ENCODE measurements around the gene SCN4A.
"Not testable (repeated sequence)": the region's sequence is repeated elsewhere in the genome, so short reads cannot be mapped to it uniquely, and the experiment has no call there.

Gene SCN4A

DNA sequence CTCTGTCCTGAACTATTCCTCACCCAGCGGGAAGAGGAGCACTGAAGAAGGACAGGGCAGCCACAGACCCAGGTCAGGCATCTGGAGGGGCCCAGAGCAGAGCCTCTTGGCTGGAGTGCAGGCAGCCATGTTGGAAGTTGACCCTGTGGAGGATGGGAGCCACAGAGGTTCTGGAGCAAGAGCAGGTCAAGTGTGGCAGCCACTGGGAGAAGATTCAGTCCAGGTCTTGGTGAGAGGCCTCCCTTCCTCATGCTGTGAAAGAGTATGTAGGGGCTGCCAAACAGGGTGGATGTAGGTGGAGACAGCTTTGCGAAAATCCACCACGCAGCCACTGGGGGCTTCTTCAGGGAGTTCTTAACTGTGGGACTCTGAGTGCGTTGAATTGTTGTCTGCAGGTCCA, 40.0 kb downstream of the SCN4A start:
- no peak for DNase-seq

DNA sequence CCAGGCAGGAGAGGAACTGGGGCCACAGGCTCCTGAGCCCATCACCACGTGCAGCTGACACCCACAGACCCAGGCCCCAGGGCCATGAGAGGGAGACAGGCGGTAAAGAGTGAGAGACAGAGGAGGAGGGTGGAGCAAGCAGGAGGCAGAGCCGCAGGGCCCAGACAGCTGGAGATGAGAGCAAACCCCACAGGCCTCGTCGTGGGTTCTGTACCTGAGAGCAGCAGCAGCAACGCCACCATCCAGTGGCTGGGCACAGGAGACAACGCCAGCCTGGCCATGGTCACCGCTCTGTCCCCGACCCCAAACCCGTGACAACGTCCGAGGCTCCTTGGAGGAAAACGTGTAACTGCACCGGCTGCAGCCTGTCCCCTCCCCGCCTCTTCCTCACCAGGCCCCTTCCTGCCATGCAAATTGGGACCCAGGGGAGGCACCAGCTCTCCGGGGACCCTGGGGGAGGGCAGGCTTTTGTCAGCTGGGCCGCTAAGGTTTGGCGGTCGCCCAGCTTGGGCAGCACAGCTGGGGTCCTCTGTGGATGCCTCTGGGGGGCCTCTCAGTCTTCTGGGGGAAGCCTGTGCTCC, 40.6 kb downstream of the SCN4A start, which contains the start of gene CD79B:
Gene CD79B (minus strand): TSS at position 351 of the 581 bp plus-strand sequence. CDS start 70 bp downstream, at position 281.
- no peak for DNase-seq

DNA sequence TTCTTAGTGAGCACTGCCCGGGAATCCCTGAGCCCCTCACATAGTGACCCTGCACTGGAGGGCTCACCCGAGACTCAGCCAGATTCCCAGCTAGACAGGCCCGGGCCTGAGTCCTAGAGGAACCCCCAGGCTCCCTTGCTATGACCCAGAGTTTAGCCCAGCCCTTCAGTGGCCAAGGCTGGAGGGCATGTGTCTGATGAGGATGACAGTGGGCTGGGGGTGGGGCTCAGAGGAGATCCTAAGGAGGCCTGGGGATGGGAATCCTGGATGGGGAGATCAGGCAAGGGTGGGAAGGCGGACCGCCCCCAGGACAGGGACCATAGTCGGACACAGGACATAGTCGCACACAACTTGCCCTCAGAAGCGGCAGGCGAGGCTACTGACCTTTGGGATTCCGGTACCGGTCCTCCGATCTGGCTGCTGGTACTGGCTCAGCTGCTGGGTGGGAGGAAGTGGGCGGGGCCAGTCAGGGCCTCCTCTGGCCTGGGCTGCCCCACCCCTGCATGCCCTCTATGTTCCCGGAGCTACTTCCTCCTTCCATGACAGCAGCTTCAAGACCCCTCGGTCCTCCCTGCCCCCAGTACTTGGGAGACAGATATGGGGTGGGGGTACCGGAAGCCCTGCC, 41.7 kb downstream of the SCN4A start:
- peak; percentile 35 for DNase-seq

DNA sequence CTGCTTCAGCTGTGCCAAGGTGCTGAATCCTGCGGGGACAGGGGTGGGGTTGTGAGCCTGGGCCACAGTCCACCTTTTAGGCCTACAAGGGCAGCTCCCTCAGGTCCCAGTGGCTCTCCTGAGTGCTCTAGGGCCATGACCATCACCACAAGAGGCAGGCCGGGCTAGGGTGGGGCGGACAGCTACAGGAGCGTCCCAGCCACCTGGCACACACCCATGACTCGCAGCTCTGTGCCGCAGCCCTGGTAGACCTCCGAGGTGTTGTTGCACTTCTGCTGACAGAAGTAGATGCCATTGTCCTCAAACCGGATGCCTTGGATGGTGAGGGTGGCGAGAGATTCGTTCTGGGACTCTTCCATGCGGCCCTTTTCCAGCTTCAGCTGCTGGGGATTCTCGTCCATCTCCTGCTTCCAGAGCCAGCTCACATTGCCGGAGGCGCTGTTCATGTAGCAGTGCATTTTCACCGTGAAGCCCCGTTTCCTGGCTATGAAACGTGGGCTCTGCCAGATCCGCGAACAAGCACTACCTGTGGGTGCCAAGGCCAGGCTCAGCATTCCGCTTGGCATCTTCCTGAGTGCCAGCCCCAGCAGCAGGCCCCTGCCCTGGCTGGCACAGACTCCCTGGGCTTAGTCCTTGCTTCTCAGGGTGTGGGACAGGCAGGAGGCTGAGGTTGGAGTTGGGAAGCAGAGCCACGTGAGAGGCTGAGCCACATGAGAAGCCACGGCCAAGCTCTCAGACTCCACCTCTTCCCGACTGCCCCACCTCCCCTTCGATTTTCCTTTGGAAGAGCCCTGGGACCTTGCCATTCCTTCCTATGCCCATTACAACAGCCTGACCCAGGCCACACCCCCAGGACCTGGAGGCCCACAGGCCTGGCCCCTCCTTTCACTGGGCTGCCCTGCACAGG, 42.6 kb downstream of the SCN4A start:
- no peak for DNase-seq

DNA sequence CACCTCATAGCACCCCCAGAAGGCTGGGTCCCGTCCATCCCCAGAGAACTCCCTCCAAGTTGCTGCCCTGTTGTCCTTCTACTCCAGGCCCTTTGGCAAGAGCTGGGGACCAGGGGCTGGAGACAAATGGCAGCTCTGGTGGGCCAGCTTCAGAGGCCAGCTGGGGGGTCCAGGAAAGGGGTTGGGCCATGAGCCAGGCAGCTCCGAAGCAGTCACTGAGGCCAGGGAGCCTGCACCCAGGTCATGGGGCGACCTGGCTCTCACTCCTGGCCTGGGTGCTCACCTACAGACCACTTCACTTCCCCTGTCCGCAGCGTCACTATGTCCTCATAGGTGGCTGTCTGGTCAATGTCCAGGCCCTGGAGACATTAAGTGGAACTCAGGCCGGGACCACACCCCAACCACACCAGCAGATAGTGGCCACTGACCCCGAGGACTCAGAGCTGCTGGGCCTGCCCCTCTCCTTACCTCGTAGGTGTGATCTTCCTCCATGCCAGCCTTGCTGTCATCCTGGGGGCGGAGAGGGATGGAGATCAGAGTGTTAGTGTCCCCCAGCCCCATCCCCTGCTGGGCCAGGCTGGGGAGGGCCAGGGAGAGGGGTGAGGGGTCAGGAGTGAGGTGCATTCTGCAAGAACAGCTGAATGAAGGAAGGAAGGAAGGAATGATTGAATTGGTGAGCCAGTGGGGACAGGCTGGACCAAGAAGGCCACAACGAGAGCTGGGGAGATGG, 43.6 kb downstream of the SCN4A start:
- DNase-seq: no peak

DNA sequence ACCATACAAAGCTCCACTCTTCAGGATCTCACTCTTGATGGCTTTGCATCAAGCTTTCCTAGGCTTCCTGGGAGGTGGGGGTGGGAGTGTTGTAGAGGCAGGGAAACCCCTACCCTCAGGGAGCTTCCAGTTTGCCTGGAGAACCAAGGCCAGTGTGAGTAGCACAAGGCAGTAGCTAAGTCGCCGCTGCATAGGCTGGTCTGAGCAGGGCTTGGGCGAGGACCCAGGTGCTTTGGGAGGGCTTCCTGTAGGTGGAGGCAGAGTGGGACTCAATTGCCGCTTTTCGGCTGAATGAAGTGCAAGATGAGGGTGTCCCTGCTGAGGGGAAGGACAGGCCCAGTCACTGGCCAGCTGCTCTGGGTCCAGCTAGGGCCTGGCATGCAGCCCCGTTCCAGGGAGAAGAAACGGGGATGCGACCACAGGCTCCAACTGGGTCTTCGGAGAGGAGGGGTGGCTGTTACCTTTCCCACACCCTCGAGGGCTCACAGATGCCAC, 44.5 kb downstream of the SCN4A start:
- no peak for DNase-seq

DNA sequence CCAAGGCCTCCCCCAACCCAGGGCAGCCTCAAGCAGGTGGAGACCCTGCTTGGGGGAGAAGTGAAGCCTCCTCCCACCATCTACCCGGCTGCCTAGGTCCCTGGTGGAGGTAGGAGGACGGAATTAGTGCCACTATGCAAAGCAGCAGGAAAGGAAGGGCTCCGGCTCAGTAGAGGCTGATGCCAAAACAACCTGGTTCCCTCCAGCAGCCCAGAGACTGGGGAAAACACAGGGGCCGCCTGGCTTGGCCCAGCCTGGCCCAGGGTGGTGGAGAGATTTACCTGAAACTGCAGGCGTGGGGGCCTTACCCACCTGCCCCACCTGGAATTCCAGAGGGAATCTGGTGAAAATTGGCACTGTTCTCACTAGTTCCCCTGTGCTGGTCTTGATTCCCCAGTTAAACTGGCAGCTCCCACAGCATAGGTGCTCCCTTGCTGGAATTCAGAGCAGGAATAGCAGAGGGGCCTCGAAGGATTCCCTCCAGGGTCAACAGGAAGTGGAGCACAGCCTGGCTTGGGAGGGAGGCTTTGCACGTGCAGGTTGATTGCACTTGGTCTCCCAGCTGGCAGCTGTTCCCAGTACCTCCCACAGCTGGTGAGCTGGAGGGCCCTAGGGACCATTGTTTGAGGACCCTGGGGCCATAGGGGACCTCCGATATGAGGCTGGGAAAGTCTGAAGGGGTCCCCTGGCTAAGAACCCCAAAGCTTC, 45.1 kb downstream of the SCN4A start:
- no peak for DNase-seq

DNA sequence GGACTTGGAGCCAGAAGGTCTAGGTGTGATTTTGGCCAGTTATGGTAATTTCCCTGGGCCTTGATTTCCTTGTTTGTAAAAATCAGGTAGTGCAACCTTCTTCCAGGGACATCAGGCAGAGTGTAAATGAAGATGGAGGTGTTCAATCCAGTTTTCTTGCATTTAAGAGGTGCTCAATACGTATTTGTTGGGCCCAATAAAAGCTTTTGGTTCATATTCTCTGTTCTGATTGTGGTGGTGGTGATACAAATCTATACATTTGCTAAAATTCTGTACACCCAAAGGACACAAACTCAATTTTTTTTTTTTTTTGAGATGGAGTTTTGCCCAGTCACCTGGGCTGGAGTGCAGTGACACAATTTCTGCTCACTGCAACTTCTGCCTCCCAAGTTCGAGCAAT, 46.6 kb downstream of the SCN4A start:
- no peak for DNase-seq

DNA sequence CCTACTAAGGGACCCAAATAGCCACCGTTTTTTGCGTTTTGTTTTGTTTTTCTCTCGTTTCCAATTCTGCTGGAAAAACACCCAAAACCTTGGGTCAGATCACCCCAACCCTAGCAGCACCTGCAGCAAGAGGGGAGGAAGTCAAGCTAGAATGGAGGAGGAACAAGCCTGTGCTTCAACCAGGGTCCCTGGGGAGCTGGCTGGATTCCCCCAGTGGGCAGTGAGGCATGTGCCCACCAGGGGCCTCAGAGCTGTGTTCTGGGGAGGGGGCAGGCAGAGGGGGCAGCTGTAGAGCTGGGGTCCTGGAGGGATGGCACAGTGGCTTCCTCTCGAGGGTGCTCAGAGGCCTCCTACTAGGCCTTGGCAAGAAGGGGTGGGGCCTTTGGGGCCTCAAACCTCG, 47.1 kb downstream of the SCN4A start:
- DNase-seq: no peak

DNA sequence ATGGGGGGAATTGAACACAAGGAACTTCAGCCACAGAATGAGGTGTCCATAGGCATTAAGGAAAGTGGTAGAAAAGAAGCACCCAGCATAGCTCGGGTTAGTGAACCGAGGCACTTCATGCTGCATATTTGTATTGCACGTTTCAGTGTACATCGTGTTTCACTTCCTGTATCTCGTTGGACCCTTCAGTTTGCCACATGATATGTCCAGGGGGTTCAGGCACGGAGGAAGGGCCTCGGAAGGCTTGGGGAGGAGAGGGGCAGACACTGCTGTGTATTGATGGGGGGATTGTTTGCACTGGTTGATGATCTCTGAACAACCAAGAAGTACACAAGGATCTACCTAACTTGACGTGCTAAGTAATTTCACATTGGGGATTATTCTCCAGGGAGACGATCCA, 50.3 kb downstream of the SCN4A start:
- DNase-seq: not testable (repeated sequence)

DNA sequence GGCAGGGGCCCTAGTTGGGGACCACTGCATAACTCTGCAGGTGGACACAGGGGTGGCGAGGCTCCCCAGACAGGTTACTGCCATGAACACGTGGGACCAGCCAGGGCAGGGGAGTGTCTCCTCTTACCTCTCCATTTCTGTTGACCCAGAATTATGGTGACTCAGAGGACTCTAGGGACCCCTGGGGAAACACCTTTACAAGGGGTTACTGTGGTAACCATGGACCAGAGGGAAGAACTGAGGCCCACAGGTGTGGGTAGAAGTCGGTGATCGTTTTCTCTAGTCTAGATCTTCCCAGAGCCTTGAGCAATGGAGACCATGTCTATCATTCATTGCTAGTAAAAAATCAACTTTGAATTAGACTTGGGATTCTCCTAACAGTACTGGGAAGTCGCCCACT, 51.9 kb downstream of the SCN4A start:
- DNase-seq: not testable (repeated sequence)

DNA sequence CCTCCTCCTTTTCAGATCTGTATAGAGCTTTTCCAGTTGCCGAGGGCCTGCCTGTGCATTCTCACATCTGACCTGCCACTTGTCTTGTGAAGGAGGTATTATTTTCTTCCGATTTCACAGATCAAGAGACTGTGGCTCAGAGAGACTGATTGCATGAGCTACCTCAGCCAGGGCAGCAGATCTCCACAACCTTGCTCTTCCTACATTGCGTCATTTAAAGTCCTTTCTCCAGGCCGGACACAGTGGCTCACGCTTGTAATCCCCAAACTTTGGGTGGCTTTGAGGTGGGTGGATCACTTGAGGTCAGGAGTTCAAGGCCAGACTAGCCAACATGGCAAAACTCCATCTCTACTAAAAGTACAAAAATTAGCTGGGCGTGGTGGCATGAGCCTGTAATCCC, 52.7 kb downstream of the SCN4A start:
- not testable (repeated sequence) for DNase-seq

DNA sequence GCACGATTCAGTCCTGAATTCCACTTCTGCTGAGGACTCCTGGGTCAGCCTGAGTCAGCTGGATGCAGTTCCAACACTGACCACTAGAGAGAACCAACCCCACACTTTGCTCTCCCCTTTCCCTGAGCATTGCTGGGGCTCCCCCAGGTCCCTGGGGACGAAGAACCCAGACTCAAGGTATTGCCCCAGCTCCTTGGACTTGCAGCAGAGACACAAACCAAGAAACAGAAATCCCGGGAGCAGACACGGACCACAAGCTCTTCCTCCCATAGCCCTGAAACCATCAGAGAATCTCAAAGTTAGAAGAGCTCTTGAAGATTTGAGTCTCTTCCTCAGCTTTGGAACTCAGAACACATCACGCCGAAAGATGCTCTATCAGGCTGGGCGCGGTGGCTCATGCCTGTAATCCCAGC, 53.4 kb downstream of the SCN4A start:
- DNase-seq: peak; percentile 71

DNA sequence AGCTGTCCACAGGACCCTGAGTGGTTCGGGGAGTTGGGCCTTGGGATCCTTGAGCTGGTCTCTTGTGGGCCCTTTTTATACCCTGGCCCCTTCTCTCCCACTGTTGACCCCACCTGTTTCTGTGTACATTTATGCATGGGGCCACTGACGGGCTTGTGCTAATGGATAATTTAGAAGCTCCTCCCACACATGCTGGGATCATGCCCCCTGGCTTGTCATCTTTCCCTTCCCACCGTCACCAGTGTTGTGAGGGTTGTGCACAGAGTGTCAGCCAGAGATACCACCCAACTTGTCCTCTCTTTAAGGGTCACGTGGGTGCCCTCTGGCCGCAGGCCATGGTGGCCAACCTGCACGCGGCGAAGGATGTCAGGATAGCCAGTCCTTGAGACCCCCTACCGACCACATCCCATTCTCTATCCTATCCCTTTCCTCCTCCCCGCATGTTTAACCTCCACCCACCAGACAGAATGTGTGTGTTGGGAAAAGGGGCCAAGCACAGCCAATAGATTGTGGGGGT, 53.9 kb downstream of the SCN4A start, which contains the start of gene GH1:
Gene GH1 (minus strand): TSS at position 51 of the 517 bp plus-strand sequence. CDS start 63 bp downstream, outside the sequence.
- not testable (repeated sequence) for DNase-seq

DNA sequence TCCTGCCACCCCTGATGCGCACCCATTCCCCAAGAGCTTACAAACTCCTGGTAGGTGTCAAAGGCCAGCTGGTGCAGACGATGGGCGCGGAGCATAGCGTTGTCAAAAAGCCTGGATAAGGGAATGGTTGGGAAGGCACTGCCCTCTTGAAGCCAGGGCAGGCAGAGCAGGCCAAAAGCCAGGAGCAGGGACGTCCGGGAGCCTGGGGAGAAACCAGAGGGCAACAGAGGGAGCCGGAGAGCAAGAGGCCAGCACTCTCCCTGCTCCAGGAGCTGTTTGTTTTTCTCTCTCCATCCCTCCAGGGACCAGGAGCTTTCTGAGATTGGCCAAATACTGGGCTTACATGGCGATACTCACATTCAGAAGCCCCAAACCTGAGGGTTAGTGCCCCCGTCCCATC, 54.4 kb downstream of the SCN4A start:
- DNase-seq: no peak

DNA sequence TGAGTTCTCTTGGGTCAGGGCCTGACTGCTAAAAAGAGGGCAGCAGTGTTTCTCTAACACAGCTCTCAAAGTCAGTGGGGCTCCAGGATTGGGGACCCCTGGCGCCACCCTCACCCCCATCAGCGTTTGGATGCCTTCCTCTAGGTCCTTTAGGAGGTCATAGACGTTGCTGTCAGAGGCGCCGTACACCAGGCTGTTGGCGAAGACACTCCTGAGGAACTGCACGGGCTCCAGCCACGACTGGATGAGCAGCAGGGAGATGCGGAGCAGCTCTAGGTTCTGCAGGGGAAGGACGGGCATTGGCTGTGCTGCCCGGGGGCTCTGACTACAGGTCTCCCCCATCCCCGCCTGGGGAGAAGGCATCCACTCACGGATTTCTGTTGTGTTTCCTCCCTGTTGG, 55.1 kb downstream of the SCN4A start:
- DNase-seq: no peak

DNA sequence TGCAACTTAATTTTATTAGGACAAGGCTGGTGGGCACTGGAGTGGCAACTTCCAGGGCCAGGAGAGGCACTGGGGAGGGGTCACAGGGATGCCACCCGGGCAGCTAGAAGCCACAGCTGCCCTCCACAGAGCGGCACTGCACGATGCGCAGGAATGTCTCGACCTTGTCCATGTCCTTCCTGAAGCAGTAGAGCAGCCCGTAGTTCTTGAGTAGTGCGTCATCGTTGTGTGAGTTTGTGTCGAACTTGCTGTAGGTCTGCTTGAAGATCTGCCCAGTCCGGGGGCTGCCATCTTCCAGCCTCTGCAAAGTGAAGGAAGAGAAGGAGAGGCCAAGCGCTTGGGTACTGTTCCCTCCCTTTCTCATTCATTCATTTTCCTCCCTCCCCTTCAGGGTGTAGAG, 55.5 kb downstream of the SCN4A start:
- not testable (repeated sequence) for DNase-seq

DNA sequence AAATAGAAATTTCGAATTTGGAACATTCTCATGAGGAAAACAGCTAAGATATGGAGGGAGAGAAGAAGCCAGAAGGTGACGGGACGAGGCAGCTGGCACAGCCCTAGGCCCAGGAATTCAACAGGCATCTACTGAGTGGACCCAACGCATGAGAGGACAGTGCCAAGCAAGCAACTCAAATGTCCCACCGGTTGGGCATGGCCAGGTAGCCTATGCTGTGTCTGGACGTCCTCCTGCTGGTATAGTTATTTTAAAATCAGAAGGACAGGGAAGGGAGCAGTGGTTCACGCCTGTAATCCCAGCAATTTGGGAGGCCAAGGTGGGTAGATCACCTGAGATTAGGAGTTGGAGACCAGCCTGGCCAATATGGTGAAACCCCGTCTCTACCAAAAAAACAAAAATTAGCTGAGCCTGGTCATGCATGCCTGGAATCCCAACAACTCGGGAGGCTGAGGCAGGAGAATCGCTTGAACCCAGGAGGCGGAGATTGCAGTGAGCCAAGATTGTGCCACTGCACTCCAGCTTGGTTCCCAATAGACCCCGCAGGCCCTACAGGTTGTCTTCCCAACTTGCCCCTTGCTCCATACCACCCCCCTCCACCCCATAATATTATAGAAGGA, 56.0 kb downstream of the SCN4A start:
- no peak for DNase-seq

DNA sequence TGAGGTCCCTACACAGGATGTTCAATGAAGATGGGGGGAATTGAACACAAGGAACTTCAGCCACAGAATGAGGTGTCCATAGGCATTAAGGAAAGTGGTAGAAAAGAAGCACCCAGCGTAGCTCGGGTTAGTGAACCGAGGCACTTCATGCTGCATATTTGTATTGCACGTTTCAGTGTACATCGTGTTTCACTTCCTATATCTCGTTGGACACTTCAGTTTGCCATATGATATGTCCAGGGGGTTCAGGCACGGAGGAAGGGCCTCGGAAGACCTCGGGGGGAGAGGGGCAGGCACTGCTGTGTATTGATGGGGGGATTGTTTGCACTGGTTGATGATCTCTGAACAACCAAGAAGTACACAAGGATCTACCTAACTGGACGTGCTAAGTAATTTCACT, 57.0 kb downstream of the SCN4A start:
- DNase-seq: not testable (repeated sequence)

DNA sequence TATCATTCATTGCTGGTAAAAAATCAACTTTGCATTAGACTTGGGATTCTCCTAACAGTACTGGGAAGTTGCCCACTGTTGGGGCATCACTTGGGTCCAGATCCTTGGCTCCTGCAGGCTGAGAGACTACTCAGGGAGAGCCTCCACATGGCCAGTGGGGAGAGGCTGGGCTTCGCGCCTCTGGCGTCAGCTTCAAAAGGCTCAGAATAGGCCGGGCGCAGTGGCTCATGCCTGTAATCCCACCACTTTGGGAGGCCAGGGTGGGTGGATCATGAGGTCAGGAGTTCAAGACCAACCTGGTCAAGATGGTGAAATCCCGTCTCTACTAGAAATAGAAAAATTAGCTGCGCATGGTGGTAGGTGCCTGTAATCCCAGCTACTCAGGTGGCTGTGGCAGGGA, 58.2 kb downstream of the SCN4A start:
- no peak for DNase-seq

DNA sequence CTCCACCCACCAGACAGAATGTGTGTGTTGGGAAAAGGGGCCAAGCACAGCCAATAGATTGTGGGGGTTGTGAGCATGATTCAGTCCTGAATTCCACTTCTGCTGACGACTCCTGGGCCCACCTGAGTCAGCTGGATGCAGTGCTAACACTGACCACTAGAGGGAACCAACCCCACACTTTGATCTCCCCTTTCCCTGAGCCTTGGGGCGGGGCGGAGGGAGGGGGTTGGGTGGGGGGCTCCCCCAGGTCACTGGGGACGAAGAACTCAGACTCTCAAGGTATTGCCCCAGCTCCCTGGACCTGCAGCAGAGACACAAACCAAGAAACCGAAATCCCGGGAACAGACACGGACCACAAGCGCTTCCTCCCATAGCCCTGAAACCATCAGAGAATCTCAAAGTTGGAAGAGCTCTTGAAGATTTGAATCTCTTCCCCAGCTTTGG, 61.0 kb downstream of the SCN4A start:
- peak; percentile 38 for DNase-seq
